ACC112 (cell line): Measurements from ENCODE around the gene HCFC1R1.

Source experiments
- H2AFZ ChIP-seq: fragments of 200-600 bp; sonication (generic); one replicate; pipeline ENCODE4 v1.6.0; 2017; ENCODE audit warnings: antibody characterized with exemption, low read length; ENCODE audit not compliant: unreplicated experiment
- H3K27ac ChIP-seq: fragments of 200-600 bp; sonication (generic); 2 replicates; pipeline ENCODE4 v1.5.1; 2014; ENCODE audit warnings: low read depth, mild to moderate bottlenecking, antibody characterized with exemption, low read length, moderate library complexity
- H3K27me3 ChIP-seq: fragments of 200-600 bp; sonication (generic); 2 replicates; pipeline ENCODE4 v1.6.1; 2014; ENCODE audit warnings: mild to moderate bottlenecking, antibody characterized with exemption, low read length, moderate library complexity, mixed read lengths; ENCODE audit not compliant: insufficient read depth
- H3K36me3 ChIP-seq: fragments of 200-600 bp; sonication (generic); 2 replicates; pipeline ENCODE4 v1.6.1; 2016; ENCODE audit warnings: mild to moderate bottlenecking, antibody characterized with exemption, low read length, moderate library complexity, mixed read lengths; ENCODE audit not compliant: insufficient read depth
- H3K4me1 ChIP-seq: fragments of 200-600 bp; sonication (generic); one replicate; pipeline ENCODE4 v1.6.1; 2016; ENCODE audit warnings: low read length, mixed read lengths; ENCODE audit not compliant: insufficient read depth, unreplicated experiment, control insufficient read depth
- H3K4me3 ChIP-seq: fragments of 200-600 bp; sonication (generic); 2 replicates; pipeline ENCODE4 v1.5.1; 2014; ENCODE audit warnings: mild to moderate bottlenecking, low read depth, low read length
- H3K79me2 ChIP-seq: fragments of 200-600 bp; sonication (generic); one replicate; pipeline ENCODE4 v1.6.0; 2016; ENCODE audit warnings: low read length; ENCODE audit not compliant: control insufficient read depth, unreplicated experiment, insufficient read depth

HCFC1R1 gene

DNA sequence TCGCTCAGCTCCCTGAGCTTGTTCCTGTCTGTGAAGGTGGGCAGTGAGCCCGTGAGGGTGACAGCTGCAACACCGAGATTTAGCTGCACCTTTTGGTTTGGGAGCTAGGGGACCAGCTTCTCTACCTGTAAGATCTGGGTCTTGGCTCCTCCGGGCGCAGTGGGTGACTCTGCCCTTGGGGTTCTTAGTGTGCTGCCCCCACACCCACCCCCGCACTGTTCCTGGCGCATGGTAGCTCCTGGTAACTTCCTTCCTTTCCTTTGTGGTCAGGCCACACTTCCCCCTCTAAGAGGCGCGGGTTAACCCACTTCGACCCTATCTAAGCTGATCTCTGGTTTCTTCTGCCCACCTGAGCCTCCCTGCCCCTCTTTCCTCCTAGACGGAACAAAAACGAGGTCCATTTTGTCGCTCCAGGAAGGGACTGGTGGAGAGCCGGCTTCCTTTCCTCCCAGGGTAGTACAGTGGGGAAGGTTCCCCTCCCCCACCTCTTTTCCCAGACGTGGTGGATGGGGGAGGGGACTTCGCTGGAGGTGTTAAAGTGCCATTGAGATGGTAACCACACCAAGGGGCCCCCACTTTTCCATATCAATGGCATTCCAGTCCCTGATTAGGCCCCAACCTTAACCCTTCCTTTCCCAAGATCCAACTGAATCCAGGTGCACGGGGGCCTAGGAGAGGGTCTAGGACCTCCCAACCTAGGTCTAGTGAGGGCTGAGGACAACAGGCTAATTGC is 15.6 kb downstream of the HCFC1R1 start:
- peaks cover 16% of the 10 kb centered on the region; the same call in 1 of the 2 replicates for H3K27me3 ChIP-seq
- no peak overlapping the region for H3K4me3 ChIP-seq

DNA sequence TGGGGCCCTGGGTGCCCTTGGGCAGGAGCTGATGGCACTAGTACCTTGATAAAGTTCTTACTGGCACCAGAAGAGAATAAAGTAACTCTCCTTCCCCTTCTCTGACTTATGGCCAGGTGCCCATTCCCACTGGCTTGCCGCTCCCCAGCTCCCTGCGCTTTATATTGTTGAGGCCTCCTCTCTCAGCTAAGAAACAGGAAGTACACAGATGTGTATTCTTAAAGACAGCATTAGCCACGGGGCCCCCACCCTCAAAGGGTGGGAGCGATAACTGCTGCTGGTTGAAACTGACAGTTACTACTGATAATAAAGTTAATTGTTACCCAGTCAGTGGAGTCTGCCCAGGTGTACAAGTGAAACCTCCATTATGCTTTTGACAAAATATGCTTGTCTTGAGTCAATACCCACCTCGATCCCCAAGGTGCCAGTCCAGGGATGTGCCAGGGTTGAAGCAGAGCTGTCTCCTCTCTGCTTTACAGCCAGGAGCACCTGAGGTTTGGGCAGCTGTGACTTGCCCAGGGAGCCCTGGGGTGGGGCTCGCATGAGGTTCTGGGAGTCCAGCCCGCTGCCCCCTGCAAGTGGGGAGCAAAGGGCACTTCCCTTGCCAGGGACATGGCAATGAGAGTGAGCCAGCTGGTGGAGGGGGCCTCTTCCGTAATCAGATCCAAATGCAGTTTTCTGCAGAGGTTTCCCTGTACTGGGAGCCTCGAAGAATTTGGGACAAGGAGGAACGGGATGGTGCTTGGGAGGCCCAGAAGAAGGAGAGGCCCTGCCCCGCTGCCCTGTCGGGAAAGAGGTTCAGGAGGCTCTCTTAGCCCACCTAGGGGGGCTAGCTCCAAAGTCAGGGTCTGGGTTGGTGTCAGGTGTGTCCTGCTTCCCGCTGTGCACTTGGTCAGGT is 16.4 kb downstream of the HCFC1R1 start:
- H3K4me1 ChIP-seq: peaks cover 7% of the 10 kb centered on the region
- H2AFZ ChIP-seq: no peak overlapping the region
- no peaks in the 10 kb centered on the region for H3K79me2 ChIP-seq
- H3K27ac ChIP-seq: no peak overlapping the region
- peaks cover 9% of the 10 kb centered on the region; the same call in 1 of the 2 replicates for H3K27me3 ChIP-seq
- no peak overlapping the region for H3K4me3 ChIP-seq
- no peaks in the 10 kb centered on the region for H3K36me3 ChIP-seq

More for the DNA sequence above, 15.6 kb downstream of the HCFC1R1 start:
- peaks cover 10% of the 10 kb centered on the region for H3K4me1 ChIP-seq
- no peak overlapping the region for H2AFZ ChIP-seq
- H3K27ac ChIP-seq: no peak overlapping the region
- no peaks in the 10 kb centered on the region for H3K36me3 ChIP-seq
- no peaks in the 10 kb centered on the region for H3K79me2 ChIP-seq

DNA sequence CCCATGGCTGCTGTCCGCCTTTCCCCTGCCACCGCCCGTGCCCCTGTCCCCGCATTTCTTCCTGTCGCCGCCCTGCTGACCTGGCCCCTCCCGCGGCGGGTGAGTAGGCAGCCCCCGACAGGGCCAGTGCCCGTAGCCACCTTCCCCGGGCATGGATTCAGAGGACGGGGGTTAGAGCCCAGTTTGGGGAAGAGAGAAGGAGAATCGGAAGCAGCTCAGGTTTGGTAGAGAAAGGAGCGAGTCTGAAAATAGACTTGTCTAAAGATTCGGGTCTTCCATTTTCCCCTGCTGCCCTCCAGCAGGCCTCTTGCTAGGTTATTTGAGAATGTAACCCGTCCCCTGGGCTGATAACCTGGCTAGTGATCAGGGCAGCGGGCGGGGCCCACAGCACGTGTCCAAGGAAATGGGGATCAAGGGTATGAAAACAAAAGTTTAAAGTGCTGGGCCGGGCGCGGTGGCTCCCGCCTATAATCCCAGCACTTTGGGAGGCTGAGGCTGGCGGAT is 18.9 kb downstream of the HCFC1R1 start:
- peaks cover 7% of the 10 kb centered on the region for H3K4me1 ChIP-seq
- H3K27ac ChIP-seq: no peak overlapping the region
- H3K36me3 ChIP-seq: no peaks in the 10 kb centered on the region
- no peaks in the 10 kb centered on the region for H3K79me2 ChIP-seq
- peak overlapping the region; percentile 62 for H3K4me3 ChIP-seq
- no peaks in the 10 kb centered on the region for H3K27me3 ChIP-seq
- H2AFZ ChIP-seq: no peak overlapping the region

DNA sequence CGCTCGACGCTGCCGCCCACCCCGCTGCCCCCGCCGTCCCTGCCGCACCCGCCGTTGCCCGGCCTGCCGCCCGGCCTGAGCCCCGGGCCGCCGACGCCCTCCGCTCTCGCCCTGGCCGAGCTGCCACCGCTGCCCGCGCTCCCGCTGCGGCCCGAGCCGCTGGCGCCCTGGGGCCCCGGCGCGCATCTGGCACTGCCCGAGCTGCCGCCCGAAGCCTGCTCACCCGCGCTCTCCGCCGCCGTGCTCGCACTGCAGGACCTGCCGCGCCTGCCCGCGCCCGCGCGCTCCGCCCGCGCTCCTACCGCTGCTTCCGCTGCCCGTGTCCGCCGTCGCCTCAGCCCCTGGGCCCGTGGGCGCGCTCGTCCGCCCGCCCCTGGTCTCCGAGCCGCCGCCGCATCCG is 19.4 kb downstream of the HCFC1R1 start:
- Histone ChIP-seq H2AFZ (no peak overlapping the region), H3K27ac (no peak overlapping the region), H3K4me1 (peaks cover 7% of the 10 kb centered on the region), H3K27me3 (no peaks in the 10 kb centered on the region), H3K36me3 (no peaks in the 10 kb centered on the region), H3K79me2 (no peaks in the 10 kb centered on the region), H3K4me3 (no peak overlapping the region)

DNA sequence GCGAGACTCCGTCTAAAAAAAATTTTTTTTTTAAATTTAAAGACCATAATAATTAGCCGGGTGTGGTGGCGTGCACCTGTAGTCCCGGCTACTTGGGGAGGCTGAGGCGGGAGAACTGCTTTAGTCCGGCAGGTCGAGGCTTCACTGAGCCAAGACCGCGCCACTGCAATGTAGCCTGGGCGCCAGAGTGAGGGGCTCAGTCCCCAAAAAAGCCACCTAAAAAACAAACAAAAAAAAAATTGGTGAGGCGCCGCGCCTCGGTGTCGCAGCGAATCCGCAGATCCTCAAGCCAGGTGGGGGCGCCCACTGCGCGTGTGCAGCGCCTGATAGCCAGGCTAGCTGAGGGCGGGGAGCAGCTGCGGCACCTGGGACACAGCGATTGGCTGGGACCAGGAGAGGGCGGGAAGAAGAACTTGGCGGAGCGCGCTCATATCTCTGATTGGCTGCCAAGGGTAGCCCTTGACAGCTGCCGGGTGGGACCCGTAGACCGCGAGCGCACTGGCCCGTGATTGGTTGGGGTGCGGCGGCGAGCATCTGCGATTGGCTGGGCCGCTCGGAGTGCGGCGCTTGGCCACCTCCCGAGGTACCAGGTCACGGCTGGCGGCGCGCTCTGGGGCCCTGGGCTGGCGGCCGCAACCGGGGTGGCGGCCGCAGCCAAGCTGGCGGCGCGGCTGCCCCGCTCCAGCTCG is 20.0 kb downstream of the HCFC1R1 start:
- no peak overlapping the region for H2AFZ ChIP-seq
- no peaks in the 10 kb centered on the region for H3K36me3 ChIP-seq
- no peak overlapping the region for H3K27ac ChIP-seq
- peaks cover 7% of the 10 kb centered on the region for H3K4me1 ChIP-seq
- H3K4me3 ChIP-seq: no peak overlapping the region
- H3K27me3 ChIP-seq: no peaks in the 10 kb centered on the region
- H3K79me2 ChIP-seq: no peaks in the 10 kb centered on the region

DNA sequence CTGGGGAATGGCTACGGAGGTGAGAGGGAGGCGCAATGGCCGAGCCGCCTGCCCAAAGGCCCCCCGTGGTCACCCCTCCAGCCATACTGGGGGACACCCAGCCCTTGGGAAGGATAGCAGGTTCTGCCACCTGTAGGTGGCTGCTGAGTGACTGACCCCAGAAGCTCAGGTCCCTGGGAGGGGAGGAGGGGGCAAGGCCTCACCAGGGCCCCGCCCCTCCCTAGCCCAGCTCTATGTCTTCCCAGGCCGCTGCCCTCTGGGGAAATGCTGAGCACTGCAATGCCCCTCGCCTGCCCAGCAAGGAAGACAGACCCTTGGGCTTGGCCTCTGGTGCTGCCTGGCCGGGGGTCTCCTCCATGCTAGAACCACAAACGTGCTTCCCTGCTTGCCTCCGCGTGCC is 22.4 kb downstream of the HCFC1R1 start:
- no peak overlapping the region for H2AFZ ChIP-seq
- 0 out of 2 replicates have a peak, but pooled peaks cover 2% of the 10 kb centered on the region for H3K27me3 ChIP-seq
- no peak overlapping the region for H3K4me3 ChIP-seq
- H3K27ac ChIP-seq: no peak overlapping the region
- no peaks in the 10 kb centered on the region for H3K4me1 ChIP-seq
- no peaks in the 10 kb centered on the region for H3K36me3 ChIP-seq
- no peaks in the 10 kb centered on the region for H3K79me2 ChIP-seq

DNA sequence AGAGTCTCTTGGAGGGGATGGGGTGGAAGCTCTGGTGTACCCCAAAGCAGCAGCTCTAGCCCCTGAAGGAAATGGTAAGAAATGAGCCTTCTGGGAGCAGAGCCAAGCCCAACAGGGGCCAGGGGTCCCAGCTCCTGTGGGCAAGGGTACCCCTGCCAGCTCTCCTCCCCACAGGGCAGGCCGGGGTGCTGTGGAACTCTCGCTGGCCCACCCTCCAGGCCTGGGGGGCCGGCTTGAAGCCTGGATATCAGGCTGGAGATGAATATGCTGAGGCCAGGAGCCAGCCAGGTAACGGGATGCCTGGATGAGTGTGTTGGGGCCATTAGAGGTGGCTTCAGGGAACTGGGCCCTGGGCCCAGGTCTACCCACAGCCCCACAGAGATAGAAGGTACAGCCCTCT is 23.2 kb downstream of the HCFC1R1 start:
- no peak overlapping the region for H3K4me3 ChIP-seq
- H3K27me3 ChIP-seq: 0 out of 2 replicates have a peak, but pooled peaks cover 2% of the 10 kb centered on the region
- H3K27ac ChIP-seq: no peak overlapping the region
- H2AFZ ChIP-seq: no peak overlapping the region
- no peaks in the 10 kb centered on the region for H3K36me3 ChIP-seq
- no peaks in the 10 kb centered on the region for H3K4me1 ChIP-seq
- H3K79me2 ChIP-seq: no peaks in the 10 kb centered on the region

DNA sequence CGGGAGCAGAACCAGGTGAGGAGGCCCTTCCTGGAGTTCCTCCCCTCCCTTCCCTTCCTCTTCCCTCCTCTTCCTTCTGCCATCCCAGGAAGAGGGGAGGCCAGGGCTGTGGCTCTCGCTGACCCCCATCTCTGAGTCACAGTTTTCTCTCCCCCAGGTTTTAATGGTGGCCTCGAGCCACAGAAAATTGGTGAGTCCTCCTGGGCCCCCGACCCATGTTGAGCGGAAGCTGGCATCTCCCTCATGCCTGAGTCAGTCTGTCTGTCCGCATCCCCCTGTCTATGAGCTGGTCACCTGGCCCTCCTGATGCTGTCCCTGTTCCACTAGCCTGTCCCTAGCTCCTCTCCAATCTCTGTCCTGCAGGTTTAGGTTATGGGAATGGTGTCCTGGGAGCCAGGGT is 23.8 kb downstream of the HCFC1R1 start:
- H3K27me3 ChIP-seq: 0 out of 2 replicates have a peak, but pooled peaks cover 2% of the 10 kb centered on the region
- no peak overlapping the region for H3K27ac ChIP-seq
- H3K36me3 ChIP-seq: no peaks in the 10 kb centered on the region
- no peak overlapping the region for H2AFZ ChIP-seq
- H3K4me1 ChIP-seq: no peaks in the 10 kb centered on the region
- H3K4me3 ChIP-seq: no peak overlapping the region
- H3K79me2 ChIP-seq: no peaks in the 10 kb centered on the region

DNA sequence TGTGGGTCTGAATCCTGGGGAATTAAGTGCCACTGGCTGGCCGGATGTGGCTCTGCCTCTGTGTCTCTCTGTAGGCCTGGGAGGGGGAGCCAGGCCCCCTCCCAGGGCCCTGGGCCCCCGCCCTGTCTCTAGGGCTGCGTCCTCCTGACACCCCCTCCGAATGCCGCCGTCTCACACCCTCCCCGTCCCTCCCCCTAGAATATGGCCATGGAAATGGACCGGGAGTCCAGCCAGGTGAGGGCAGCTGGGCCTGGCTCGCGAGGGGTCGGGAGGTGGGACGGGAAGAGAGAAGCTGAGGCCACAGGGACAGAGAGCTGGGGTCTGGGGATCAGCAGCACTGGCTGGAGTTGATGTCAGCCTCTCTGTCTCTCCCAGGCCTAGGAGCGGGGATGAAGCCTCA is 27.4 kb downstream of the HCFC1R1 start:
- 0 out of 2 replicates have a peak, but pooled peaks cover 2% of the 10 kb centered on the region for H3K27me3 ChIP-seq
- no peaks in the 10 kb centered on the region for H3K4me1 ChIP-seq
- no peaks in the 10 kb centered on the region for H3K79me2 ChIP-seq
- no peak overlapping the region for H3K27ac ChIP-seq
- no peaks in the 10 kb centered on the region for H3K36me3 ChIP-seq
- no peak overlapping the region for H2AFZ ChIP-seq
- H3K4me3 ChIP-seq: no peak overlapping the region

DNA sequence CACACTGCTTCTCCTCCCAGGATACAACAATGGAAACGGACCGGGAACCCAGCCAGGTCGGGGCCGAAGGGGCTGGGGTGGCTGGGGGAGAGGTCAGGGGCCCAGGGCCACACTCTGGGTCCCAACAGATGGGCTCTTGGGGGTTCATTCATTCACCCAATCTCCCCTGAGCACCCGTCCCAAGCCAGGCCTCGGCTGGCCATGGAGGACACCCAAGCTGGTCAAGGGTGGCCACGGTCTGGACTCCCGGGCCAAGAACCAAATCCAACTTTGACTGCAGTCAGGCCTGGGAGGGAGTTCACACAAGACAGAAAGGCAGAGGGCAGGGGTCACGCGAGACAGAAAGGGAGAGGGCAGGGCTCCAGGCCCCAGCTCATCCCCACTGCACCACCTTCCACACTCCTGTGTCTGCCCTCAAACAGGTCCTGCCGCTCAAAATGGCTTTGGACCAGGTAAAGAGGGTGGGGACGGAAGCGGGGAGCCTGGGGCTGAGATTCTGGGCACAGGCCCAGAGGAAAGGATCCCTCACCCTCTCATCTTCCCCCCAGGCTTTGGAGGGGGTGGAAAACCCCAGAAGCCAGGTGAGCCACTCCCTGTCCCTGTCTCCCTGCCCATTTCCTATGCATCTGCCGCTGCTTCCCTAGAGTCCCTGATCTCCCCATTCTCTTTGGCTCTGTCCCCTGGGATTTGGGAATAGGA is 31.2 kb downstream of the HCFC1R1 start:
- Histone ChIP-seq H3K4me3 (no peak overlapping the region), H3K36me3 (no peaks in the 10 kb centered on the region), H3K79me2 (no peaks in the 10 kb centered on the region), H3K4me1 (no peaks in the 10 kb centered on the region), H2AFZ (no peak overlapping the region), H3K27ac (no peak overlapping the region), H3K27me3 (0 out of 2 replicates have a peak, but pooled peaks cover 5% of the 10 kb centered on the region)
